ENCODE results near the gene ZFP57.
"Not testable (repeated sequence)": the region's sequence is repeated elsewhere in the genome, so short reads cannot be mapped to it uniquely, and the experiment has no call there.

Gene ZFP57

GRCh38 chr6:29696147-29697125 is 15.5 kb upstream of the ZFP57 start:
- in situ Hi-C loops (cut with MboI; ENCODE audit: low sequenced_read_pairs), result no loop called here

- in situ Hi-C loops (cut with MboI; ENCODE audit: low sequenced_read_pairs), result no loop called here
These were observed 13.7 kb upstream of the ZFP57 start for GRCh38 chr6:29694637-29695036.

GRCh38 chr6:29685718-29686326 is 4.9 kb upstream of the ZFP57 start:
- in situ Hi-C loops (cut with MboI; ENCODE audit: low sequenced_read_pairs), result no loop called here

GRCh38 chr6:29681811-29682210 is 859 bp upstream of the ZFP57 start:
- in situ Hi-C loops (cut with MboI; ENCODE audit: low sequenced_read_pairs), result no loop called here

GRCh38 chr6:29680416-29680815 is 536 bp downstream of the ZFP57 start:
- in situ Hi-C loops (cut with MboI; ENCODE audit: low sequenced_read_pairs), result no loop called here

GRCh38 chr6:29679962-29680361 is 990 bp downstream of the ZFP57 start:
- in situ Hi-C loops (cut with MboI; ENCODE audit: low sequenced_read_pairs), result no loop called here

GRCh38 chr6:29678114-29678513 is 2.8 kb downstream of the ZFP57 start:
- in situ Hi-C loops (cut with MboI; ENCODE audit: low sequenced_read_pairs), result no loop called here

- in situ Hi-C loops (cut with MboI; ENCODE audit: low sequenced_read_pairs), result no loop called here
These were observed 3.9 kb downstream of the ZFP57 start for GRCh38 chr6:29676981-29677601.

GRCh38 chr6:29675561-29675960 is 5.4 kb downstream of the ZFP57 start:
- in situ Hi-C loops (cut with MboI; ENCODE audit: low sequenced_read_pairs), result no loop called here

- in situ Hi-C loops (cut with MboI; ENCODE audit: low sequenced_read_pairs), result no loop called here
These were observed 6.9 kb downstream of the ZFP57 start for GRCh38 chr6:29674008-29674407.

- in situ Hi-C loops (cut with MboI; ENCODE audit: low sequenced_read_pairs), result no loop called here
These were observed 7.8 kb downstream of the ZFP57 start for GRCh38 chr6:29673161-29673560.

GRCh38 chr6:29672116-29672515 is 8.8 kb downstream of the ZFP57 start:
- in situ Hi-C loops (cut with MboI; ENCODE audit: low sequenced_read_pairs), result not testable (repeated sequence)

GRCh38 chr6:29671026-29671425 is 9.9 kb downstream of the ZFP57 start:
- in situ Hi-C loops (cut with MboI; ENCODE audit: low sequenced_read_pairs), result no loop called here

- in situ Hi-C loops (cut with MboI; ENCODE audit: low sequenced_read_pairs), result no loop called here
These were observed 13.8 kb downstream of the ZFP57 start for GRCh38 chr6:29667158-29667557.

- in situ Hi-C loops (cut with MboI; ENCODE audit: low sequenced_read_pairs), result no loop called here
These were observed 14.2 kb downstream of the ZFP57 start for GRCh38 chr6:29666826-29667130.

GRCh38 chr6:29665942-29666825 is 14.8 kb downstream of the ZFP57 start:
- in situ Hi-C loops (cut with MboI; ENCODE audit: low sequenced_read_pairs), result no loop called here

- in situ Hi-C loops (cut with MboI; ENCODE audit: low sequenced_read_pairs), result no loop called here
These were observed 17.5 kb downstream of the ZFP57 start for GRCh38 chr6:29663300-29664042.

- in situ Hi-C loops (cut with MboI; ENCODE audit: low sequenced_read_pairs), result not testable (repeated sequence)
These were observed 19.3 kb downstream of the ZFP57 start for GRCh38 chr6:29661502-29662141.

- in situ Hi-C loops (cut with MboI; ENCODE audit: low sequenced_read_pairs), result no loop called here
These were observed 19.9 kb downstream of the ZFP57 start for GRCh38 chr6:29661071-29661470.

GRCh38 chr6:29656798-29657197 is 24.2 kb downstream of the ZFP57 start, which contains the start of gene MOG:
TSS of gene MOG (plus strand) at chr6:29657092. CDS start at chr6:29657210, 118 bp downstream.
- in situ Hi-C loops (cut with MboI; ENCODE audit: low sequenced_read_pairs), result no loop called here
